Parathyroid adenoma (tissue), 2 donors: ENCODE data around the gene HPN.
A peak's percentile ranks its signal among the peaks of the same experiment; 100 is the strongest.
"Not testable (repeated sequence)": the region's sequence is repeated elsewhere in the genome, so short reads cannot be mapped to it uniquely, and the experiment has no call there.

Source experiments
- H2AFZ ChIP-seq: fragments of 300-600 bp; sonication (generic); one replicate; pipeline ENCODE4 v1.7.0; 2017; ENCODE audit warnings: antibody characterized with exemption, mild to moderate bottlenecking
- H3K27ac ChIP-seq: fragments of 300-600 bp; sonication (generic); one replicate; pipeline ENCODE4 v1.7.0; 2017
- H3K27me3 ChIP-seq: fragments of 300-600 bp; sonication (generic); one replicate; pipeline ENCODE4 v1.7.0; 2017; ENCODE audit warnings: low read length; ENCODE audit not compliant: control insufficient read depth, insufficient read depth
- H3K36me3 ChIP-seq: fragments of 300-600 bp; sonication (generic); one replicate; pipeline ENCODE4 v1.7.0; 2017; ENCODE audit warnings: low read length; ENCODE audit not compliant: control insufficient read depth, insufficient read depth
- H3K4me1 ChIP-seq: fragments of 300-600 bp; sonication (generic); one replicate; pipeline ENCODE4 v1.7.0; 2017; ENCODE audit warnings: control low read depth
- H3K4me2 ChIP-seq: fragments of 300-600 bp; sonication (generic); one replicate; pipeline ENCODE4 v1.7.0; 2017; ENCODE audit warnings: low read length
- H3K4me3 ChIP-seq: fragments of 300-600 bp; sonication (generic); one replicate; pipeline ENCODE4 v1.7.0; 2017; ENCODE audit warnings: low read depth, low read length
- H3K79me2 ChIP-seq: fragments of 300-600 bp; sonication (generic); one replicate; pipeline ENCODE4 v1.7.0; 2017; ENCODE audit warnings: control low read depth
- H3K9ac ChIP-seq: fragments of 300-600 bp; sonication (generic); one replicate; pipeline ENCODE4 v1.7.0; 2017; ENCODE audit warnings: mild to moderate bottlenecking
- H3K9me3 ChIP-seq: fragments of 300-600 bp; sonication (generic); one replicate; pipeline ENCODE4 v1.7.0; 2017; ENCODE audit warnings: low read length; ENCODE audit not compliant: control insufficient read depth
- TF ChIP-seq, protein P1 (sequence below): fragments of 300-600 bp; sonication (generic); IDR thresholded peaks from one replicate; pipeline ENCODE4 v1.7.0; 2017; ENCODE audit warnings: antibody characterized with exemption, mild to moderate bottlenecking
- donor health status: primary hyperparathyroidism.

The HPN gene

DNA sequence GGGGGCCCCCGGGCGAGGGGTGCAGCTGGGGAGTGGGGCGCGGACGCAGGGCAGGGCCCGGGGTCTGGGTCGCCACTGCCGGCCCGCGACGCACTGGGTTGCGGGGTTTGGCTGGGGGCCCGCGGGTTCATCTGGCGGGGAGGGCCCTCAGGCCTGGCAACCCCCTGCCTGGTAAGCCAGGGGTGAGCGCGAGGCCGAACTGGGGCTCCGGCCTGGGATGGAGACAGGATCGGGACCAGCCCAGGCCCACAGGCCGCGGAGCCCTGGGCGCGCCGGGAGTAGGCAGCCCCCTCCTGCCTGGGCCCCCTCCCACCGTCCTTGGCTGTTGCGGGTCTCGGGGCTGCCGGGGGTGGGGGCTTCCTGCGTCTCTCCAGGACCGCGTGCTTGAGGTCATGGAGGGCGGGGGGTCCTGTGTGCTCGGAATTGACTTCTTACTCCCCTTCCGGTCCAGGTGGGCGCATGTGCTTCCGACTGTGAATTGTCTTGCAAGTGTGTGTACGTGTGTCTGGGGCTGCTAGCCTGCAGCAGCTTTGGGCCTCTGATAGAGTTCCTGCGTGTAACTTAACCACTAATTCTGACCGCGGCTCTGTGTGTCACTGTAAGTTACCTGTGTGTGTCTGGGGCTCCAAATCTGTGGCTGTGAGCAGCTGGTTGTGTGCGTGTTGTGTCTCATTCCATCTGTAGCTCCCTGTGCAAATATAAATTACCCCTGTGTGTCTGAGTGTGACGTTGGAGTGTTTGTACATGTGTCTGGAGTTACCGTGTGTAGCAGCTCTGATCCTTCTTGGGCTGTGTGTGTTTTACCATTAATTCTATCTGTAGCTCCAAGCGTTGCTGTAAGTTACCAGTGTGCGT, 40.6 kb upstream of the HPN start:
- H3K9ac ChIP-seq, result peak overlapping the region; percentile 13
- H3K4me1 ChIP-seq, result peaks cover 4% of the 10 kb centered on the region
- peak overlapping the region; percentile 43 for H2AFZ ChIP-seq
- TF ChIP-seq, protein P1, sequence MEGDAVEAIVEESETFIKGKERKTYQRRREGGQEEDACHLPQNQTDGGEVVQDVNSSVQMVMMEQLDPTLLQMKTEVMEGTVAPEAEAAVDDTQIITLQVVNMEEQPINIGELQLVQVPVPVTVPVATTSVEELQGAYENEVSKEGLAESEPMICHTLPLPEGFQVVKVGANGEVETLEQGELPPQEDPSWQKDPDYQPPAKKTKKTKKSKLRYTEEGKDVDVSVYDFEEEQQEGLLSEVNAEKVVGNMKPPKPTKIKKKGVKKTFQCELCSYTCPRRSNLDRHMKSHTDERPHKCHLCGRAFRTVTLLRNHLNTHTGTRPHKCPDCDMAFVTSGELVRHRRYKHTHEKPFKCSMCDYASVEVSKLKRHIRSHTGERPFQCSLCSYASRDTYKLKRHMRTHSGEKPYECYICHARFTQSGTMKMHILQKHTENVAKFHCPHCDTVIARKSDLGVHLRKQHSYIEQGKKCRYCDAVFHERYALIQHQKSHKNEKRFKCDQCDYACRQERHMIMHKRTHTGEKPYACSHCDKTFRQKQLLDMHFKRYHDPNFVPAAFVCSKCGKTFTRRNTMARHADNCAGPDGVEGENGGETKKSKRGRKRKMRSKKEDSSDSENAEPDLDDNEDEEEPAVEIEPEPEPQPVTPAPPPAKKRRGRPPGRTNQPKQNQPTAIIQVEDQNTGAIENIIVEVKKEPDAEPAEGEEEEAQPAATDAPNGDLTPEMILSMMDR, result no peak
- no peaks in the 10 kb centered on the region for H3K9me3 ChIP-seq
- H3K27me3 ChIP-seq, result no peaks in the 10 kb centered on the region
- peak overlapping the region; percentile 80 for H3K4me2 ChIP-seq
- H3K36me3 ChIP-seq, result no peaks in the 10 kb centered on the region
- peak overlapping the region; percentile 100 for H3K27ac ChIP-seq
- peaks cover 9% of the 10 kb centered on the region for H3K79me2 ChIP-seq
- H3K4me3 ChIP-seq, result peak overlapping the region; percentile 51

DNA sequence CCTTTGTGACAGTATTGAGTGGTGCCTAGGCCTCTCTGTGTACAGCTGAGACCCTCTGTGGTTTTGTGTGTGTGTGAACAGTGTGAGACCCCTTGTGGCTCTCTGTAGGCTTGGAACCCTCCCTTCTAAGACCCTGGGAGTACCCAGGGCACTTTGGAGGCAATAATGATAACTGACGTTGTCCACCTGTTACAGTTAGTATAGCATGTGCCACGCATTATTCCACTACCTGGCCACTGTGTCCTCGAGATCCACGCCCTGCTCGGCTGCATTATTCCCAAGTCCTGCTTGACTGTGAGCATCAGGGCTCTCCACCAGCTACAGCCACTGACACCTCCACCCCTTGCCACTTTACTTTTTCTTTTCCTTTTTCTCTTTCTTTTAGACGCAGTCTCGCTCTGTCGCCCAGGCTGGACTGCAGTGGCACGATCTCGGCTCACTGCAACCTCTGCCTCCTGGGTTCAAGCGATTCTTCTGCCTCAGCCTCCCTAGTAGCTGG, 39.4 kb upstream of the HPN start:
- Histone ChIP-seq H3K36me3 (no peaks in the 10 kb centered on the region), H3K27ac (no peak overlapping the region), H3K79me2 (peaks cover 9% of the 10 kb centered on the region), H3K4me2 (no peak overlapping the region), H3K9me3 (no peaks in the 10 kb centered on the region), H2AFZ (no peak overlapping the region), H3K9ac (no peak overlapping the region), H3K4me3 (no peak overlapping the region), H3K27me3 (no peaks in the 10 kb centered on the region), H3K4me1 (peaks cover 4% of the 10 kb centered on the region)
- TF ChIP-seq, protein P1, result no peak

DNA sequence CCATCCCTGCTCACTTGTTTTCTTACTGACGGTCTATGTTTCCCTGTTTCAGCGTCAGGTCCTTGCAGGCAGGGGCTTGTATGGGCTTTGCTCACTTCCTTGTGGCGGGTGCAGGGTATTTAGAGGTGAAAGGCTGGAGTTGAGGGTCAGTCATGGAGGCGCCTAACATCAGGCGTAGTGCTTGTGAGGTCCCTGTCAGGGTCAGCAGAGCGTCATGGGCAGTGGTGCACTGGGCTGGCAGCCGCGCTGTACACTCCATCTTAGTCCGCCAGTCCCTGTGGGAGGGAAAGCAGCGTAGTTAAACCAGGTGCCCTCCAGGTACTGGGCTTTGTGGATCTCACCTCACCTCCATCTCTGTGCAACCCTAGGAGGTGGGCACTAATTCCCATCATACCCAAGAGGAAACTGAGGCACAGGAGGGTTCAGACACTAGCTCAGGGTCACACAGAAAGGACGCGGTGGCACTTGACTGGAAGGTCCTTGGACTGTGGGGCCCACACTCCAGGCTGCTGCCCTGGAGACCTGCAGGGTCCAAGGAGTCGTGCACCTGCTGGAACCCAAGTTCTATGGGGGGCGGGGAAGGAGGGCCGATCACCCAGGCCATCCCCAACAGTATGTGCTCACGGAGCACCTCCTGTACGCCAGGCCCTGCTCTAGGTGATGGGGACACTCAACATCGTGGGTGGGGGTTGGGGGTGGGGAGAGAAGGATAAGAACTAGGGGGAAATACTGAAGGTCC, 36.8 kb upstream of the HPN start:
- Histone ChIP-seq H3K79me2 (peaks cover 9% of the 10 kb centered on the region), H3K9me3 (no peaks in the 10 kb centered on the region), H3K27me3 (no peaks in the 10 kb centered on the region), H3K4me2 (no peak overlapping the region), H3K4me3 (no peak overlapping the region), H3K27ac (no peak overlapping the region), H3K4me1 (no peaks in the 10 kb centered on the region), H3K36me3 (no peaks in the 10 kb centered on the region), H2AFZ (no peak overlapping the region), H3K9ac (no peak overlapping the region)
- TF ChIP-seq, protein P1, result no peak

DNA sequence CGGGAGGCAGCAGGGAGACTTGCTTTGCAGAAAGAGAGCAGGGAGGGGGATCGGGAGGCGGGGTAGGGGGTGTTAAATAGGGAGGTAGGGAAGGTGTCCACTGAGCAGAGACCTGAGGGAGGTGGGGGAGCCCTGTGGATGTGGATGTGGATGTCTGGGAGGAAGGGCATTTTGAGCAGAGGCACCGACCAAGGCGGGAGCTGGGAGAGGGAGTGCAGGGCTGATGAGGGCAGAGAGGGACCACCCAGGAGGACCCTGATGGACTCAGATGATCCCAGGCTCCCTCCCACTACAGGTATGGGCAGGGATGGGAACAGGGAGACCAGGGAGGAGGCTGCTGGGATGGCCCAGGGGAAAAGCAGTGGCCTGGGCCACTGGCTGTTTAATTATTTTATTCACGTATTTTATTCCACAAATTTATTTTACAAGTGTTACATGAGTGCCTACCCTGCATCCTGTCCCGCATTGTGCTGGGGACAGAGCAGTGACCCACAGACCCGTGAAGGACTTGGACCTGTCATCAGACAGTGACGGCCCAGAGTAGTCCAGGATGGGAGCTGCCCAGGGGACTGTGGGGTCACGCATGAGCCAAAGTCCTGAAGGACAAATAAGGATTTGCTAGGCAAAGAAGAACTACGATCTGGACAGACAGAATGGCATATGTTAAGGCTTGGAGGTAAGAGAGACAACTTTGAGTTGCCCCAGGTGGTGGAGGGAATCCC, 36.1 kb upstream of the HPN start:
- no peak overlapping the region for H2AFZ ChIP-seq
- peaks cover 8% of the 10 kb centered on the region for H3K79me2 ChIP-seq
- H3K4me3 ChIP-seq, result no peak overlapping the region
- H3K9me3 ChIP-seq, result no peaks in the 10 kb centered on the region
- H3K27me3 ChIP-seq, result no peaks in the 10 kb centered on the region
- no peak overlapping the region for H3K4me2 ChIP-seq
- H3K4me1 ChIP-seq, result no peaks in the 10 kb centered on the region
- H3K9ac ChIP-seq, result no peak overlapping the region
- no peak overlapping the region for H3K27ac ChIP-seq
- H3K36me3 ChIP-seq, result no peaks in the 10 kb centered on the region
- TF ChIP-seq, protein P1, result no peak

DNA sequence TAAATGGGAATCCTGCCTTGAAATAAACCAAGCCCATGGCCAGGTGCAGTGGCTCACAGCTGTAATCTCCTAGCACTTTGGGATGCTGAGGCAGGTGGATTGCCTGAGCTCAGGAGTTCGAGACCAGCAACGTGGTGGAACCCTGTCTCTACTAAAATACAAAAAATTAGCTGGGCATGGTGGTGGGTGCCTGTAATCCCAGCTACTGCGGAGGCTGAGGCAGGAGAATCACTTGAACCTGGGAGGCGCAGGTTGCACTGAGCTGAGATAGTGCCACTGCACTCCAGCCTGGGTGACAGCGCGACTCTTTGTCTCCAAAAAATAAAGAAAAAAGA, 35.5 kb upstream of the HPN start:
- H3K36me3 ChIP-seq, H3K27ac ChIP-seq: not testable (repeated sequence)

More for the DNA sequence above, 35.5 kb upstream of the HPN start:
- not testable (repeated sequence) for H3K4me3 ChIP-seq, H2AFZ ChIP-seq, H3K4me2 ChIP-seq, H3K9ac ChIP-seq, H3K4me1 ChIP-seq, H3K79me2 ChIP-seq, H3K9me3 ChIP-seq, H3K27me3 ChIP-seq
